Measurements from ENCODE around the gene CDC5L. TPM values are rescaled to one million over a fixed set of nuclear protein-coding genes. Genes with fewer than 3 reads are reported as not detected.
A peak's percentile ranks its signal among the peaks of the same experiment; 100 is the strongest.
"Not testable (repeated sequence)": the region's sequence is repeated elsewhere in the genome, so short reads cannot be mapped to it uniquely, and the experiment has no call there.

The CDC5L gene
- total and polyA plus RNA-seq, 9 donors = 18.6 to 28.0 (median 23.9) TPM

DNA sequence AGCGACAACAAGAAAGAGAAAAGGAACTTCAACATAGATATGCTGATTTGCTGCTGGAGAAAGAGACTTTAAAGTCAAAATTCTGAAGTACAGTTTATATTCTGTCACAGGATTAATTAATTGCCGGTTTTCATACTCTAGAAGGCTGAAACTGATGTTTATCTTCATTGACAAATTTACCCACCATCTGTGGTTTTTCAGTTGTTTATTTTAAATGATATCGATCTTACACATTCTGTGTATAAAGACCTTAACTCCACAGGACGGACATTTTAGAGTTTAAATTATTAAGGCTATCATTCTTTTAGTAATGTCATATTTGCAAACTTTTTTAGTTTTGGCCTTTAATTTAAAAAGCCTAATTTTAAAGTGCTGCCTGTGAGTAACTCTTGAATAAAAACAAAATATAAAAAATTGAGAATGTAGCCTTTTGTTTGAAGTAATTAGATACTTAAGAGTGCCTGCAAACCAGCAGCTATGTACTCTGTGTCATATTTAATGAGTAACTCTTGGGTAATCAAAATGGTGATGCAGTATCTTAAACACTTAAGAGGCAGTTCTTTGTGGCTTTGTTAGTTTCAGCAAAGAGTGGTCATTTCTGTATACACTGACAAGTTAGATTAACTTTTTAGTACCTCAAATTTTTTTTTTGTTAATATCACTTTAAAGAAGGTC lies 59.3 kb downstream of the CDC5L start:
- Histone ChIP-seq H3K36me3 (ENCODE audit: control insufficient read depth, insufficient read depth, low read length) (peaks cover 14% of the 10 kb centered on the region), H3K27me3 (ENCODE audit: control insufficient read depth, insufficient read depth, low read length) (no peaks in the 10 kb centered on the region), H3K4me3 (ENCODE audit: low read length) (no peak overlapping the region), H3K27ac (ENCODE audit: low read length) (no peak overlapping the region), H3K4me1 (ENCODE audit: control insufficient read depth, insufficient read depth, low read length) (peaks cover 3% of the 10 kb centered on the region), H3K9me3 (replicated peaks; ENCODE audit: control insufficient read depth, low read depth, low read length) (peaks cover 10% of the 10 kb centered on the region)
- WGBS (ENCODE audit: insufficient coverage) = no CpG with 5 or more reads among the region's 4 CpGs
- no peak for DNase-seq

DNA sequence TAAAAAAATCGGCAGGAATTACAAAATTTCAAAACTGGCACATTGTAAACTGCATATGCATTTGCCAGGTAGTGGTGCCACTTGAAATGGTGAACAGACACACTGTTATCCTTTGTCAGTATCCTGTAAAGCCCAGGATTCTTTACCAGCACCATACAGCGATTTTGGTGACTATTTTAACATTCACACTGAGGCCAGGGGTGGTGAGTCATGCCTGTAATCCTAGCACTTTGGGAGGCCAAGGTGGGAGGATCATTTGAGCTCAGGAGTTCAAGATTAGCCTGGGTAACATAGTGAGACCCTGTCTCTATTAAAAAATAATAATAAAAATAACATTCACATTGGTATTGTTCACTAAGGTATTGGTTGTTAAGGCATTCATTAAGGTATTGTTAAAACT lies 61.7 kb downstream of the CDC5L start:
- H3K4me1 ChIP-seq (ENCODE audit: control insufficient read depth, insufficient read depth, low read length); H3K9me3 ChIP-seq (replicated peaks; ENCODE audit: control insufficient read depth, low read depth, low read length); DNase-seq; H3K27me3 ChIP-seq (ENCODE audit: control insufficient read depth, insufficient read depth, low read length); H3K27ac ChIP-seq (ENCODE audit: low read length); H3K4me3 ChIP-seq (ENCODE audit: low read length): not testable (repeated sequence)
- H3K36me3 ChIP-seq (ENCODE audit: control insufficient read depth, insufficient read depth, low read length) = peaks cover 27% of the 10 kb centered on the region
- 80% methylated on average over 1 of the region's 2 CpGs for WGBS (ENCODE audit: insufficient coverage)

- 86% methylated on average over 6 of the region's 11 CpGs for WGBS (ENCODE audit: insufficient coverage)
Observed at GRCh38 chr6:44451803-44452695, 64.5 kb downstream of the CDC5L start.

GRCh38 chr6:44452725-44453124 lies 65.2 kb downstream of the CDC5L start:
- WGBS (ENCODE audit: insufficient coverage) = no CpG with 5 or more reads among the region's 4 CpGs
- peaks cover 17% of the 10 kb centered on the region for H3K36me3 ChIP-seq (ENCODE audit: control insufficient read depth, insufficient read depth, low read length)
- no peak overlapping the region for H3K27ac ChIP-seq (ENCODE audit: low read length)
- no peaks in the 10 kb centered on the region for H3K9me3 ChIP-seq (replicated peaks; ENCODE audit: control insufficient read depth, low read depth, low read length)
- peaks cover 3% of the 10 kb centered on the region for H3K4me1 ChIP-seq (ENCODE audit: control insufficient read depth, insufficient read depth, low read length)
- DNase-seq = no peak
- H3K27me3 ChIP-seq (ENCODE audit: control insufficient read depth, insufficient read depth, low read length) = no peaks in the 10 kb centered on the region
- H3K4me3 ChIP-seq (ENCODE audit: low read length) = no peak overlapping the region

More at GRCh38 chr6:44451803-44452695, 64.5 kb downstream of the CDC5L start:
- no peaks in the 10 kb centered on the region for H3K9me3 ChIP-seq (replicated peaks; ENCODE audit: control insufficient read depth, low read depth, low read length)
- peak; percentile 42 for DNase-seq
- peaks cover 3% of the 10 kb centered on the region for H3K4me1 ChIP-seq (ENCODE audit: control insufficient read depth, insufficient read depth, low read length)
- H3K27ac ChIP-seq (ENCODE audit: low read length) = no peak overlapping the region
- H3K4me3 ChIP-seq (ENCODE audit: low read length) = no peak overlapping the region
- H3K36me3 ChIP-seq (ENCODE audit: control insufficient read depth, insufficient read depth, low read length) = peaks cover 18% of the 10 kb centered on the region
- no peaks in the 10 kb centered on the region for H3K27me3 ChIP-seq (ENCODE audit: control insufficient read depth, insufficient read depth, low read length)

- no CpG with 5 or more reads among the region's 1 CpG for WGBS (ENCODE audit: insufficient coverage)
- DNase-seq = no peak
- Histone ChIP-seq H3K9me3 (replicated peaks; ENCODE audit: control insufficient read depth, low read depth, low read length) (no peaks in the 10 kb centered on the region), H3K27me3 (ENCODE audit: control insufficient read depth, insufficient read depth, low read length) (no peaks in the 10 kb centered on the region), H3K4me1 (ENCODE audit: control insufficient read depth, insufficient read depth, low read length) (peaks cover 3% of the 10 kb centered on the region), H3K36me3 (ENCODE audit: control insufficient read depth, insufficient read depth, low read length) (peaks cover 15% of the 10 kb centered on the region), H3K27ac (ENCODE audit: low read length) (no peak overlapping the region), H3K4me3 (ENCODE audit: low read length) (no peak overlapping the region)
Observed at GRCh38 chr6:44453146-44453545, 65.6 kb downstream of the CDC5L start.

- WGBS (ENCODE audit: insufficient coverage) = no CpG with 5 or more reads among the region's 5 CpGs
- Histone ChIP-seq H3K27me3 (ENCODE audit: control insufficient read depth, insufficient read depth, low read length) (no peaks in the 10 kb centered on the region), H3K9me3 (replicated peaks; ENCODE audit: control insufficient read depth, low read depth, low read length) (no peaks in the 10 kb centered on the region), H3K4me3 (ENCODE audit: low read length) (no peak overlapping the region), H3K4me1 (ENCODE audit: control insufficient read depth, insufficient read depth, low read length) (peaks cover 3% of the 10 kb centered on the region), H3K36me3 (ENCODE audit: control insufficient read depth, insufficient read depth, low read length) (peaks cover 15% of the 10 kb centered on the region), H3K27ac (ENCODE audit: low read length) (no peak overlapping the region)
- no peak for DNase-seq
Observed at GRCh38 chr6:44454198-44454597, 66.7 kb downstream of the CDC5L start.

DNA sequence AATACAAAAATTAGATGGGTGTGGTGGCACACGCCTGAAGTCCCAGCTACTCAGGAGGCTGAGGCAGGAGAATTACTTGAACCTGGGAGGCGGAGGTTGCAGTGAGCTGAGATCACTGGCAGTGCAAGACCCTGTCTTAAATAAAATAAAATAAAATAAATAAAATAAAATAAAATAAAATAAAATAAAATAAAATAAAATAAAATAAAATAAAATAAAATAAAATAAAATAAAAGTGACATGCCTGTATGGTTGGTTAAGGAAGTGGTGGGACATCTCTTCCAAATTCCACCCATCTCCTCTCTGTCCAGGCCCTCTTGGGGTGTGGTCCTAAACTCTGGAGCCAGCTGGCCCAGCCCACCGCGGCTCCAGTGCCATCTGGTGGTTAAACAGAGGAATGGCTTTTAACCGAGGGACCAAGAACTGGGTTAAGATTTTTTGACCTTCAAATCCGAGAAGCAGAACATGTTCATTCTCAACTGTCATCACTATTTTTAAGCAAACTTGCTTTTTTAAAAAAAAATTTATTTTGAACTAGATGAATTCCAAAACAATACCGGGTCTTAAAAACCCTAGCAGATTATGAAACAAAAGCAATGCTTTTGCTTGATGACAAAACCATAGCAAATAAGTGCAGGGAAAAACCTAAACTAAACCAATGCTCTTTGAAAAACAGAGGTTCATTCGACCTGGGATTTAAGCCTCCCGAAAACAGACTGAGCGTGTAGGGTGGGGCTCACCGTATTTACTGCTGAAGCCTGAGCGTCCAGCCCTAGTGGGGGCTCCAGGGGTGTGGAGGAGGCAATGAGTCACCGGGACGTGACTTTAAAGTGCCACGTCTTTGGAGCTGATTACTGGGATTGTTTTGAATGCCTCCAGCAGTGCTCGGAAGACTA lies 68.8 kb downstream of the CDC5L start:
- Histone ChIP-seq H3K4me1 (ENCODE audit: control insufficient read depth, insufficient read depth, low read length) (peaks cover 3% of the 10 kb centered on the region), H3K9me3 (replicated peaks; ENCODE audit: control insufficient read depth, low read depth, low read length) (no peaks in the 10 kb centered on the region), H3K4me3 (ENCODE audit: low read length) (no peak overlapping the region), H3K27ac (ENCODE audit: low read length) (no peak overlapping the region), H3K27me3 (ENCODE audit: control insufficient read depth, insufficient read depth, low read length) (peaks cover 2% of the 10 kb centered on the region), H3K36me3 (ENCODE audit: control insufficient read depth, insufficient read depth, low read length) (peaks cover 15% of the 10 kb centered on the region)
- 22% methylated on average over 10 of the region's 16 CpGs for WGBS (ENCODE audit: insufficient coverage)
- peak; percentile 33 for DNase-seq

DNA sequence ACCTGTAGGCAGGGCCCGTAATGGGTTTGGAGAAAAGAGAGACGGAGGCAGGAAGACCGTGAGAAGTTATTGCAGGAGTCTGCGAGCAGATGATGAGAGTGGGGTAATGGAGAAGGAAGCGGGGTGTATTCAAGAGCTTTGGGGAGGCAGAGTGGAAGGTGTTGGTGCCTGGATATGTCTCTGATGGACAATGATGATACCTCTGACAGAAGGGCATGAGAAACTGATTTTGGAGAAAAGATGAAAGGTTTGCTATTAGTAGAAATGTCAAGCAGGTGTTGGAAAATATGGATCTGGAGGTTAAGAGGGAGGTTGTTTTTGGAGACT lies 69.4 kb downstream of the CDC5L start:
- Histone ChIP-seq H3K4me1 (ENCODE audit: control insufficient read depth, insufficient read depth, low read length) (peaks cover 3% of the 10 kb centered on the region), H3K4me3 (ENCODE audit: low read length) (no peak overlapping the region), H3K9me3 (replicated peaks; ENCODE audit: control insufficient read depth, low read depth, low read length) (no peaks in the 10 kb centered on the region), H3K36me3 (ENCODE audit: control insufficient read depth, insufficient read depth, low read length) (peaks cover 11% of the 10 kb centered on the region), H3K27me3 (ENCODE audit: control insufficient read depth, insufficient read depth, low read length) (peaks cover 2% of the 10 kb centered on the region), H3K27ac (ENCODE audit: low read length) (no peak overlapping the region)
- 65% methylated on average over 5 of the region's 5 CpGs for WGBS (ENCODE audit: insufficient coverage)
- no peak for DNase-seq

GRCh38 chr6:44457596-44457995 lies 70.1 kb downstream of the CDC5L start:
- 88% methylated on average over 6 of the region's 9 CpGs for WGBS (ENCODE audit: insufficient coverage)

DNA sequence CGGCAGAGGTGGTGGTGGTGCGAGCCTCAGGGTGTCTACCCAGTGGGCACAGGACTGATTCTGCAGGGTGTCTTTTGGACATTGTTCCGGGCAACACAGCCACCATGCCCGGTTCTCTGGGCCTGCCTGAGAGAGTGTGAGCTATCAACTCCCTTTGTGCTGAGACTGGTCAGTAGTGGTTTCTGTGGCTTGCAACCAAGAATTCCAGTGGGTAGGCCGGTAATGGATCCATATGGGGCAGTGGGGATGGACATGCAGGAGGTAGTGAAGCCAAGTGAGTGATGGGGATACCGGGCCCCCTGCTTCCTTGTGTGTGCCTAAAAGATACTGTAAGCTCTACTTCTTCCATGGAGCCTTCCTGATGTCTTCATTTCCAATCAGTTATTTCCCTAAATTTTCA lies 71.0 kb downstream of the CDC5L start:
- Histone ChIP-seq H3K4me3 (ENCODE audit: low read length) (no peak overlapping the region), H3K27ac (ENCODE audit: low read length) (no peak overlapping the region), H3K9me3 (replicated peaks; ENCODE audit: control insufficient read depth, low read depth, low read length) (no peaks in the 10 kb centered on the region), H3K27me3 (ENCODE audit: control insufficient read depth, insufficient read depth, low read length) (peaks cover 2% of the 10 kb centered on the region), H3K4me1 (ENCODE audit: control insufficient read depth, insufficient read depth, low read length) (peaks cover 3% of the 10 kb centered on the region), H3K36me3 (ENCODE audit: control insufficient read depth, insufficient read depth, low read length) (peaks cover 4% of the 10 kb centered on the region)
- DNase-seq = no peak
- 98% methylated on average over 4 of the region's 6 CpGs for WGBS (ENCODE audit: insufficient coverage)

More at GRCh38 chr6:44457596-44457995, 70.1 kb downstream of the CDC5L start:
- peaks cover 2% of the 10 kb centered on the region for H3K27me3 ChIP-seq (ENCODE audit: control insufficient read depth, insufficient read depth, low read length)
- DNase-seq = no peak
- H3K36me3 ChIP-seq (ENCODE audit: control insufficient read depth, insufficient read depth, low read length) = peaks cover 6% of the 10 kb centered on the region
- H3K4me1 ChIP-seq (ENCODE audit: control insufficient read depth, insufficient read depth, low read length) = peaks cover 3% of the 10 kb centered on the region
- no peak overlapping the region for H3K27ac ChIP-seq (ENCODE audit: low read length)
- no peaks in the 10 kb centered on the region for H3K9me3 ChIP-seq (replicated peaks; ENCODE audit: control insufficient read depth, low read depth, low read length)
- H3K4me3 ChIP-seq (ENCODE audit: low read length) = no peak overlapping the region

Measured in muscle of leg (tissue), 11 donors.